ENCODE results near the gene PRSS16. TPM values are rescaled to one million over a fixed set of nuclear protein-coding genes. Genes with fewer than 3 reads are reported as not detected.
"Not testable (repeated sequence)": the region's sequence is repeated elsewhere in the genome, so short reads cannot be mapped to it uniquely, and the experiment has no call there.

The PRSS16 gene
- total and polyA plus RNA-seq, 2 donors (not counting 3 experiments of a cell fraction or from before 2014, with no cell fraction given): not detected

DNA sequence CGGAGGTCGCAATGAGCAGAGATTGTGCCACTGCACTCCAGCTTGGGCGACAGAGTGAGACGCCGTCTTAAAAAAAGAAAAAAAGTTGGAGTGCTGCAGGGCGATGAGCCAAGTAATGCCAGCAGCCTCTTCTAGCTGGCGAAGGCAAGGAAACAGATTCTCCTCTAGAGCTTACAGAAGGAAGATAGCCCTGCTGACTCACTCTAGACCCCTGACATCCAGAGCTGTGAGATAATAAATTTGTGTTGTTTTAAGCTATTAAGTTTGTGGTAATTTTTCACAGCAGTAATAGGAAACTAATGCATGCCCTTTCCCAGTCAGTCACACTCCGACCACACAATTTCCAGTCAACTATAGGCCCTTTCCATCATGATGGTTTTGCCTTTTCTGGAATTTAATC is 16.4 kb downstream of the PRSS16 start:
- DNase-seq (ENCODE audit: low read depth, low spot score) (no peak), FAIRE-seq (no peak)
- Histone ChIP-seq H3K4me3 (replicated peaks in 1 of 3; ENCODE audit: insufficient read depth in 1 of 3, low read depth in 1 of 3, low read length in 3 of 3) (no peak overlapping the region), H2AFZ (ENCODE audit: low read depth, low read length) (no peak overlapping the region), H3K9me3 (replicated peaks; ENCODE audit: control insufficient read depth, insufficient read depth, low read length) (no peaks in the 10 kb centered on the region), H3K4me2 (ENCODE audit: insufficient read depth, low read length) (no peak overlapping the region), H3K4me1 (ENCODE audit: control insufficient read depth, extremely low read depth, insufficient read depth, low read length) (no peaks in the 10 kb centered on the region), H3K36me3 (ENCODE audit: control insufficient read depth in 2 of 2, extremely low read depth in 1 of 2, insufficient read depth in 2 of 2, low read length in 2 of 2) (no peaks in the 10 kb centered on the region), H4K20me1 (replicated peaks; ENCODE audit: control insufficient read depth, extremely low read depth, insufficient read depth, low read length) (no peaks in the 10 kb centered on the region), H3K27me3 (ENCODE audit: control insufficient read depth in 2 of 2, insufficient read depth in 2 of 2, low read length in 2 of 2) (peaks cover 15 to 17% of the 10 kb centered on the region in 2 experiments), H3K79me2 (ENCODE audit: control insufficient read depth, insufficient read depth, low read length) (no peaks in the 10 kb centered on the region), H3K9me1 (replicated peaks; ENCODE audit: control insufficient read depth, extremely low read depth, insufficient read depth, low read length) (no peaks in the 10 kb centered on the region), H3K27ac (ENCODE audit: insufficient read depth, low read depth, low read length) (no peak overlapping the region), H3K9ac (replicated peaks; ENCODE audit: extremely low read depth, insufficient read depth, low read length) (no peak overlapping the region)
- ChIA-PET CTCF (interaction anchor here (1.0 kb wide), 1 partner anchor 14 kb away, joined by 3 read pairs; no protein-coding TSS in a partner anchor), POLR2A (interaction anchor here (0.7 kb wide), 1 partner anchor 8 kb away, joined by 3 read pairs; no protein-coding TSS in a partner anchor)
- TF ChIP-seq POLR2A (IDR thresholded peaks at IDR 0.05; ENCODE audit: low read depth, low read length) (no peak), MYC (IDR thresholded peaks at IDR 0.05; ENCODE audit: low read depth, low read length) (no peak), FOS (IDR thresholded peaks at IDR 0.05; ENCODE audit: borderline replicate concordance, insufficient read depth, low read length) (no peak), JUN (IDR thresholded peaks at IDR 0.05; ENCODE audit: borderline replicate concordance, insufficient read depth, insufficient read length, low read depth) (no peak), EZH2 (IDR thresholded peaks at IDR 0.05; ENCODE audit: borderline replicate concordance, low read depth, low read length, severe bottlenecking) (no peak), GATA2 (IDR thresholded peaks at IDR 0.05; ENCODE audit: insufficient read depth, insufficient read length, low read depth, low read length) (no peak), POLR2AphosphoS5 (IDR thresholded peaks at IDR 0.05; ENCODE audit: insufficient read depth, low read depth, low read length) (no peak)
- TF ChIP-seq, protein P1, sequence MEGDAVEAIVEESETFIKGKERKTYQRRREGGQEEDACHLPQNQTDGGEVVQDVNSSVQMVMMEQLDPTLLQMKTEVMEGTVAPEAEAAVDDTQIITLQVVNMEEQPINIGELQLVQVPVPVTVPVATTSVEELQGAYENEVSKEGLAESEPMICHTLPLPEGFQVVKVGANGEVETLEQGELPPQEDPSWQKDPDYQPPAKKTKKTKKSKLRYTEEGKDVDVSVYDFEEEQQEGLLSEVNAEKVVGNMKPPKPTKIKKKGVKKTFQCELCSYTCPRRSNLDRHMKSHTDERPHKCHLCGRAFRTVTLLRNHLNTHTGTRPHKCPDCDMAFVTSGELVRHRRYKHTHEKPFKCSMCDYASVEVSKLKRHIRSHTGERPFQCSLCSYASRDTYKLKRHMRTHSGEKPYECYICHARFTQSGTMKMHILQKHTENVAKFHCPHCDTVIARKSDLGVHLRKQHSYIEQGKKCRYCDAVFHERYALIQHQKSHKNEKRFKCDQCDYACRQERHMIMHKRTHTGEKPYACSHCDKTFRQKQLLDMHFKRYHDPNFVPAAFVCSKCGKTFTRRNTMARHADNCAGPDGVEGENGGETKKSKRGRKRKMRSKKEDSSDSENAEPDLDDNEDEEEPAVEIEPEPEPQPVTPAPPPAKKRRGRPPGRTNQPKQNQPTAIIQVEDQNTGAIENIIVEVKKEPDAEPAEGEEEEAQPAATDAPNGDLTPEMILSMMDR (IDR thresholded peaks at IDR 0.05; ENCODE audit: extremely low read depth in 1 of 2, insufficient read depth in 1 of 2, low read depth in 1 of 2, low read length in 2 of 2): no peak
- TF ChIP-seq, protein P2, sequence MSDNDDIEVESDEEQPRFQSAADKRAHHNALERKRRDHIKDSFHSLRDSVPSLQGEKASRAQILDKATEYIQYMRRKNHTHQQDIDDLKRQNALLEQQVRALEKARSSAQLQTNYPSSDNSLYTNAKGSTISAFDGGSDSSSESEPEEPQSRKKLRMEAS (IDR thresholded peaks at IDR 0.05; ENCODE audit: insufficient read depth, insufficient read length): no peak
- intact Hi-C loops (cut with micrococcal nuclease) (no loop called here), dilution Hi-C loops (cut with MboI; ENCODE audit: extremely low pct_ligation_motif_present, low sequenced_read_pairs) (no loop called here)
- no TSS peak for BruUV-seq (replicated peaks)

DNA sequence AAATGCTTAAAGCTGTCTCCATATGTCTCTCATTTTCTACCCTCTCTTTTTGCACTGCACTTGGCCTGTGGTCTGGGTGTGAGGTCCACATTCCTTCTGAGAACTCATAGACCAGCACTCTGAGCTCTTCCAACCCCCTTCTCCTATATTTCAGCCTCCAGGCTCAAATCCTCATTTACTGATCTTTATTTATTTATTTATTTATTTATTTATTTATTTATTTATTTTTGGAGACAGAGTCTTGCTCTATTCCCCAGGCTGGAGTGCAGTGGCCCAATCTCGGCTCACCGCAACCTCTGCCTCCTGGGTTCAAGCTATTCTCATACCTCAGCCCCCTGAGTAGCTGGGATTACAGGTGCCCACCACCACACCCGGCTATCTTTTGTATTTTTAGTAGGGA is 19.5 kb downstream of the PRSS16 start:
- H2AFZ ChIP-seq (ENCODE audit: low read depth, low read length); H3K79me2 ChIP-seq (ENCODE audit: control insufficient read depth, insufficient read depth, low read length); H3K4me3 ChIP-seq (replicated peaks in 1 of 3; ENCODE audit: insufficient read depth in 1 of 3, low read depth in 1 of 3, low read length in 3 of 3); H3K9ac ChIP-seq (replicated peaks; ENCODE audit: extremely low read depth, insufficient read depth, low read length); BruUV-seq (replicated peaks); H3K9me3 ChIP-seq (replicated peaks; ENCODE audit: control insufficient read depth, insufficient read depth, low read length); H3K27ac ChIP-seq (ENCODE audit: insufficient read depth, low read depth, low read length); H3K9me1 ChIP-seq (replicated peaks; ENCODE audit: control insufficient read depth, extremely low read depth, insufficient read depth, low read length); H3K36me3 ChIP-seq (ENCODE audit: control insufficient read depth in 2 of 2, extremely low read depth in 1 of 2, insufficient read depth in 2 of 2, low read length in 2 of 2); dilution Hi-C loops (cut with MboI; ENCODE audit: extremely low pct_ligation_motif_present, low sequenced_read_pairs); FAIRE-seq; intact Hi-C loops (cut with micrococcal nuclease); DNase-seq (ENCODE audit: low read depth, low spot score); CTCF ChIA-PET; POLR2A ChIA-PET; H3K4me1 ChIP-seq (ENCODE audit: control insufficient read depth, extremely low read depth, insufficient read depth, low read length); H3K4me2 ChIP-seq (ENCODE audit: insufficient read depth, low read length); H4K20me1 ChIP-seq (replicated peaks; ENCODE audit: control insufficient read depth, extremely low read depth, insufficient read depth, low read length): not testable (repeated sequence)
- peaks cover 10 to 16% of the 10 kb centered on the region in 2 experiments for H3K27me3 ChIP-seq (ENCODE audit: control insufficient read depth in 2 of 2, insufficient read depth in 2 of 2, low read length in 2 of 2)

Data from endothelial cell of umbilical vein (primary cell).